ENCODE data around the gene KLF6.

- no peak for TF ChIP-seq CTCF (conservative IDR thresholded peaks at IDR 0.05; ENCODE audit: low read depth, low read length)
- TF ChIP-seq EZH2 (IDR thresholded peaks at IDR 0.05; ENCODE audit: low read length, unreplicated experiment): no peak
- TF ChIP-seq EZH2phosphoT487 (IDR thresholded peaks at IDR 0.05; ENCODE audit: borderline replicate concordance, low read length): no peak
These were observed 10.8 kb downstream of the KLF6 start for GRCh38 chr10:3774018-3774813.

Data from PC-3 (cell line).